ENCODE measurements around the gene STX5. TPM values are rescaled to one million over a fixed set of nuclear protein-coding genes. Genes with fewer than 3 reads are reported as not detected.

STX5 gene
- total RNA-seq, 1 experiment from 2014 or later = 38.3 TPM

DNA sequence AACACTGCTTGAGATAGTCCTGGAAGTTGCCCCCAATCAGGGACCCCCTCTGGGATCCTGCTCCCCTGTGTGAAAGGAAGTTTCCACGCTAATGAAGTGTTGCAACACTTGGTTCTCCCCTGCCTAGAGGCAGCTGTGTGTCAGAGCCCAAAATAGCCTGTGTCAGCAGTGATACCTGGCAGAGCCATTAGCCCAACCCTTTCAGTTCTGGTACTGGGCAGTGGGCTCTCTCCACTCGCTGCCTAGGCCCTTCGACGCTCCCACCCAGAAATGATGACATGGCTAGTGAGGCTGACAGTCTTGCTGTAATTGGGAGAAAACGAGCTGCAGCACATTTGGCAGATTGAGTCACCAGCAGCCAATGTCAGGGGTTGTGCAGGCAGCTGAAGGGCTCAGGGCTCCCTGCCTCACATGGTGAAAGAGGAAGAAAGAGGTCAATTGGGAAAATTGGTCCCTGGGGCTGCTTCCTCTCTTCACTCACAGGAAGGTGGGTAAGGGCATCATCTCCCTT lies 25.2 kb downstream of the STX5 start:
- TF ChIP-seq CTCF (IDR thresholded peaks at IDR 0.05; ENCODE audit: unreplicated experiment) = no peak
- Mint-ChIP-seq H3K9me3 (ENCODE audit: low read depth, unreplicated experiment) (no peaks in the 10 kb centered on the region), H3K36me3 (ENCODE audit: insufficient read depth, unreplicated experiment) (peaks cover 45% of the 10 kb centered on the region), H3K4me3 (ENCODE audit: low read depth, unreplicated experiment) (peak overlapping the region; percentile 92), H3K27me3 (ENCODE audit: unreplicated experiment) (no peaks in the 10 kb centered on the region), H3K27ac (ENCODE audit: unreplicated experiment) (peak overlapping the region; percentile 66), H3K4me1 (ENCODE audit: low read depth, unreplicated experiment) (peaks cover 14% of the 10 kb centered on the region)
- no TSS peak for BruUV-seq (replicated peaks)
- intact Hi-C loops (cut with micrococcal nuclease; ENCODE audit: unreplicated experiment) = no loop called here
- no peak for DNase-seq
- CTCF ChIA-PET = no interaction called here

- Mint-ChIP-seq H3K4me1 (ENCODE audit: low read depth, unreplicated experiment) (peaks cover 10% of the 10 kb centered on the region), H3K27ac (ENCODE audit: unreplicated experiment) (peak overlapping the region; percentile 98), H3K9me3 (ENCODE audit: low read depth, unreplicated experiment) (no peaks in the 10 kb centered on the region), H3K4me3 (ENCODE audit: low read depth, unreplicated experiment) (peak overlapping the region; percentile 92), H3K27me3 (ENCODE audit: unreplicated experiment) (no peaks in the 10 kb centered on the region), H3K36me3 (ENCODE audit: insufficient read depth, unreplicated experiment) (peaks cover 52% of the 10 kb centered on the region)
- CTCF ChIA-PET = interaction anchor here (0.5 to 0.8 kb wide), 3 partner anchors 80 to 871 kb away, joined by 3 to 4 read pairs (median 3); no protein-coding TSS in a partner anchor
- no peak for DNase-seq
- intact Hi-C loops (cut with micrococcal nuclease; ENCODE audit: unreplicated experiment) = no loop called here
- no TSS peak for BruUV-seq (replicated peaks)
- no peak for TF ChIP-seq CTCF (IDR thresholded peaks at IDR 0.05; ENCODE audit: unreplicated experiment)
Measured at GRCh38 chr11:62805961-62806441, 25.9 kb downstream of the STX5 start.

DNA sequence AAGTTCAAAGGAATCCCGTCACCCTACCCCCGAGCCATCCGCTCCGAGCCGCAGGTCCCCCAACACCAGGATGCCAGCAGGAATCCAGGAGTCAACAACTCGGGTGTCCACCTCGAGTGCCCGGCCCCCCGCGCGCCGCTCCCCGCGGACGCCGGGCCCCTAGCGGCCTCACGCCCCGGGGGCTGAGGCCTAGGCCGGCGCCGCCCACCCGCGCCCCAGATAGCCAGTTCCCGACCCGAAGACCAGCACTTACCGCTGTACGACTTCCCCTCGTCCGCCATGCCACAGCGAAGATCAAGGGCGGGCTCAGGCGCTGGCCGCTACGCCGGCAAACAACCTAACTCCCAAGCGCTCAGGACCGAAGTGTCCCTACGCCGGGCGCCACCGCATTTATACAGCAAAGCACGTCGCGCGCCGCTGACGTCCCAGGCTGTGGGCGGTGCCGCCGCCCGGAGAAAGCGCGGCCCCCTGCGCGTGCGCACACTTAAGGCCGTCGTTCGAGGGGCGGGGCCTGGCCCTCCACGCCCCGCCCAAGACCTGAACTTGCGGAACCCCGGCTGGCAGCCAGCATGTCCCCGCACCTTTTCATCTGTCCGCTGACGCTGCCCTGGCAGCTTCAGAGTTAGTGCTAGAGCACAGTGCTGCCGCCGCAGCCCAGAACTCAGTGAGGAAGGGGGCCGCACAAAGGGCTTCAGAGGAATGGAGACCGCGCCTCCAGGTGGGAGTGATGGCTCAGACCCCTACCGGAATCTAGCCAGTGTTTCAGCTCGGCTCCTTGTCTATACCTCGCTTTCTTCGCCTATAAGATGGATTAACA lies 26.6 kb downstream of the STX5 start, which contains the start of gene NXF1:
TSS of gene NXF1 (minus strand) at position 365 of the 817 bp plus-strand sequence. CDS start at position 281, 84 bp downstream.
- DNase-seq = peak; percentile 95
- no peaks in the 10 kb centered on the region for H3K27me3 Mint-ChIP-seq (ENCODE audit: unreplicated experiment)
- peak within 1 kb of the TSS; percentile 92 for H3K4me3 Mint-ChIP-seq (ENCODE audit: low read depth, unreplicated experiment)
- H3K36me3 Mint-ChIP-seq (ENCODE audit: insufficient read depth, unreplicated experiment) = peaks cover 59% of the 10 kb centered on the region
- H3K4me1 Mint-ChIP-seq (ENCODE audit: low read depth, unreplicated experiment) = peaks cover 9% of the 10 kb centered on the region
- H3K9me3 Mint-ChIP-seq (ENCODE audit: low read depth, unreplicated experiment) = no peaks in the 10 kb centered on the region
- BruUV-seq (replicated peaks) = no TSS peak
- H3K27ac Mint-ChIP-seq (ENCODE audit: unreplicated experiment) = peak within 1 kb of the TSS; percentile 98
- CTCF ChIA-PET = interaction anchor here (0.5 to 0.8 kb wide), 4 partner anchors 14 to 870 kb away, joined by 3 to 4 read pairs (median 3); no protein-coding TSS in a partner anchor
- intact Hi-C loops (cut with micrococcal nuclease; ENCODE audit: unreplicated experiment) = no loop called here
- no peak for TF ChIP-seq CTCF (IDR thresholded peaks at IDR 0.05; ENCODE audit: unreplicated experiment)

DNA sequence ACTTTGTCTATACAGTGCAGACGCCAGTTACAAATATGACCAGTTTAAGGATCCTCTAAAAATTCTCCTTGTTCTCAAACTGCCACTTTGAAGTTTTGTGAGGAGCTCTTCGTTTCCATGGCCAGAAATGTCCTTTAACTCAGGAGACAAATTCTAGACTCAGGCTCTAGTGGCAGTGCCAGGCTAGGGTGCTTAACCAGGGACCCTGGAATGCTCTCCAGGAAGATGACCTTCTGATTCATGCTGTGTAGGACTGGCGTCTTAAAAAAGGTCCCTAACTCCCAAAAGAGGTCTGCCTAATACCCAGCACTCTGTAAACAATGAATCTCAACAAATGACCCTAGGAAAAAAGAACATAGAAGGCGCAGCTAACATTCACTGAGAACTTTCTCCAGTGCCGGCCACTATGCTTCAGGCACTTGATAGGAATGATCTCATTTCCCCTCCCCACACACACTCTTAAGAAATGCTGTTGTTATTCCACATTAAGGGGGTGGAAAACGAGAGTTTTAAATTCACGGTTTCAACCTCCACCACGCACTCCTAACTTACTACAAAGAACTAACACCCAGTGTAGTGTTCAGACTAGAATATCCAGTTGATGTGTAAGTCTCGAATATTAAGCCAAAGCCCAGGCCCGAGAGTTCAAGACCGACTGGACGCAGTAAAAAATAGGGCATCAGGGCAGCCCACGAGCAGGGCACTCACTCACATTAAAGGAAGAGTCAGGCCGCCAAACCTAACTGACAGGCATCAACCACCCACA lies 27.4 kb downstream of the STX5 start:
- intact Hi-C loops (cut with micrococcal nuclease; ENCODE audit: unreplicated experiment) = no loop called here

More for the DNA sequence above, 27.4 kb downstream of the STX5 start:
- TSS peak; percentile 67 for BruUV-seq (replicated peaks)
- H3K27ac Mint-ChIP-seq (ENCODE audit: unreplicated experiment) = peak overlapping the region; percentile 98
- peaks cover 67% of the 10 kb centered on the region for H3K36me3 Mint-ChIP-seq (ENCODE audit: insufficient read depth, unreplicated experiment)
- TF ChIP-seq CTCF (IDR thresholded peaks at IDR 0.05; ENCODE audit: unreplicated experiment) = no peak
- H3K4me1 Mint-ChIP-seq (ENCODE audit: low read depth, unreplicated experiment) = peaks cover 9% of the 10 kb centered on the region
- H3K4me3 Mint-ChIP-seq (ENCODE audit: low read depth, unreplicated experiment) = peak overlapping the region; percentile 92
- no peaks in the 10 kb centered on the region for H3K27me3 Mint-ChIP-seq (ENCODE audit: unreplicated experiment)
- H3K9me3 Mint-ChIP-seq (ENCODE audit: low read depth, unreplicated experiment) = no peaks in the 10 kb centered on the region
- CTCF ChIA-PET = no interaction called here
- DNase-seq = no peak
